K562 (cell line): ENCODE measurements around the gene LRRC4. TPM values are rescaled to one million over a fixed set of nuclear protein-coding genes. Genes with fewer than 3 reads are reported as not detected.
A peak's percentile ranks its signal among the peaks of the same experiment; 100 is the strongest.

Source experiments
- CAMTA2 ChIP-seq: fragments of 250-450 bp; sonication (Bioruptor Pico); conservative IDR thresholded peaks from 2 replicates; pipeline ENCODE4 v1.5.1; 2022
- CBX3 ChIP-seq, 2 experiments: IDR thresholded peaks; 1 replicate in 1 of 2; 2 replicates in 1 of 2; pipeline ENCODE4 v1.6.1; 2012; ENCODE audit warnings: inconsistent platforms in 2 of 2, low read length in 2 of 2, borderline replicate concordance in 1 of 2, control low read depth in 1 of 2
- CCNT2 ChIP-seq: IDR thresholded peaks from 2 replicates; pipeline ENCODE4 v1.6.1; 2011; ENCODE audit warnings: borderline replicate concordance, low read depth, mild to moderate bottlenecking, moderate library complexity, mixed read lengths, low read length; ENCODE audit not compliant: insufficient read length; ENCODE audit errors: extremely low read depth
- CXXC5 ChIP-seq: fragments of 250-450 bp; sonication (Bioruptor Pico); IDR thresholded peaks from 2 replicates; pipeline ENCODE4 v1.8.0; 2022; ENCODE audit warnings: inconsistent platforms, mild to moderate bottlenecking, moderate library complexity
- EZH2 ChIP-seq: IDR thresholded peaks from 2 replicates; pipeline ENCODE4 v1.6.1; 2012; ENCODE audit warnings: low read depth, mild to moderate bottlenecking, inconsistent platforms, low read length, borderline replicate concordance
- FOXJ2 ChIP-seq: fragments of 200-800 bp; sonication (Bioruptor generic); IDR thresholded peaks from 2 replicates; pipeline ENCODE4 v1.6.1; 2016; ENCODE audit warnings: missing genetic modification characterization, missing compliant biosample characterization
- IFI16 ChIP-seq: fragments of 250-450 bp; sonication (Bioruptor Pico); IDR thresholded peaks from 2 replicates; pipeline ENCODE4 v2.1.2; 2022; ENCODE audit warnings: mild to moderate bottlenecking, inconsistent platforms
- IRF2 ChIP-seq: sonication (generic); formaldehyde crosslinking; IDR thresholded peaks from 2 replicates; pipeline ENCODE4 v1.8.1; 2022; ENCODE audit warnings: mild to moderate bottlenecking, missing genetic modification reagents
- KDM4B ChIP-seq, 2 experiments: fragments of 450-650 bp in 1 of 2; sonication (generic) in 1 of 2; IDR thresholded peaks; 2 replicates each; pipeline ENCODE4 v1.6.1; 2016 to 2017; ENCODE audit warnings: borderline replicate concordance in 2 of 2, antibody characterized with exemption in 1 of 2, low read depth in 1 of 2, mild to moderate bottlenecking in 1 of 2
- MIER1 ChIP-seq: fragments of 450-650 bp; IDR thresholded peaks from 2 replicates; pipeline ENCODE4 v1.6.1; 2016; ENCODE audit warnings: antibody characterized with exemption, mild to moderate bottlenecking, low read depth
- MXI1 ChIP-seq: IDR thresholded peaks from 2 replicates; pipeline ENCODE4 v1.6.1; 2011; ENCODE audit warnings: low read depth, mild to moderate bottlenecking, improper control_type of control experiment, low read length
- NR2C1 ChIP-seq, 2 experiments: fragments of 450-650 bp; IDR thresholded peaks; 2 replicates each; pipeline ENCODE4 v1.6.1; 2017; ENCODE audit warnings: mild to moderate bottlenecking in 2 of 2, antibody characterized with exemption in 1 of 2, inconsistent platforms in 1 of 2, missing compliant biosample characterization in 1 of 2, missing genetic modification characterization in 1 of 2
- OTX1 ChIP-seq: fragments of 450-650 bp; formaldehyde crosslinking; IDR thresholded peaks from 2 replicates; pipeline ENCODE4 v1.4.0; 2022; ENCODE audit warnings: mild to moderate bottlenecking
- PRDM10 ChIP-seq: fragments of 450-650 bp; IDR thresholded peaks from 2 replicates; pipeline ENCODE4 v1.6.1; 2018; ENCODE audit not compliant: partially characterized antibody
- RNF2 ChIP-seq: sonication (generic); IDR thresholded peaks from 2 replicates; pipeline ENCODE4 v1.6.1; 2016
- SNRNP70 ChIP-seq: fragments of 200-400 bp; formaldehyde crosslinking; optimal IDR thresholded peaks from 2 replicates; pipeline ENCODE3; 2017; ENCODE audit warnings: low read depth, low read length
- SP1 ChIP-seq: sonication (generic); formaldehyde crosslinking; IDR thresholded peaks from 2 replicates; pipeline ENCODE4 v1.8.1; 2022; ENCODE audit warnings: mild to moderate bottlenecking, missing genetic modification reagents
- TARDBP ChIP-seq: fragments of 450-650 bp; IDR thresholded peaks from 2 replicates; pipeline ENCODE4 v1.6.1; 2016
- ZBTB8A ChIP-seq: fragments of 450-650 bp; IDR thresholded peaks from 2 replicates; pipeline ENCODE4 v1.6.1; 2018; ENCODE audit warnings: mild to moderate bottlenecking, moderate library complexity; ENCODE audit not compliant: partially characterized antibody
- ZNF197 ChIP-seq: fragments of 200-800 bp; sonication (Bioruptor generic); IDR thresholded peaks from 2 replicates; pipeline ENCODE4 v1.6.1; 2016; ENCODE audit warnings: low read depth, missing genetic modification characterization, missing compliant biosample characterization
- ZNF311 ChIP-seq: fragments of 250-450 bp; sonication (Bioruptor Pico); IDR thresholded peaks from 2 replicates; pipeline ENCODE4 v1.4.0; 2020; ENCODE audit warnings: mild to moderate bottlenecking, moderate library complexity
- polyA plus RNA-seq, 8 experiments: library from polyadenylated mRNA; depleted of rRNA in 4 of 8; stranded (reverse) in 5 of 8; unstranded in 3 of 8; fragments of >200 nt; fragmentation: Nextera tagmentation in 2 of 8; fragmentation: Illumina TruSeq in 1 of 8; extraction: Ambion mirVana in 2 of 8; extraction: Trizol in 1 of 8; gene quantifications; 2 replicates each; pipeline versions ENCODE4 v1.2.1 to v1.2.3, GENCODE V29; 2011 to 2014; ENCODE audit warnings: inconsistent platforms in 1 of 8, missing spikeins in 1 of 8
- total RNA-seq, 7 experiments: library from RNA; depleted of rRNA in 6 of 7; stranded (reverse); fragments of >200 nt in 6 of 7; fragmentation: Illumina TruSeq in 2 of 7; extraction: Trizol in 2 of 7; gene quantifications; 2 replicates each; pipeline versions ENCODE4 v1.2.1 to v1.2.3, GENCODE V29; 2011 to 2021; ENCODE audit warnings: low replicate concordance in 1 of 7
- TF ChIP-seq, protein P1 (sequence below): IDR thresholded peaks from 2 replicates; pipeline ENCODE4 v1.6.1; 2014; ENCODE audit warnings: antibody characterized with exemption
- TF ChIP-seq, protein P2 (sequence below): sonication (generic); formaldehyde crosslinking; IDR thresholded peaks from 2 replicates; pipeline ENCODE4 v1.8.0; 2022; ENCODE audit warnings: missing genetic modification reagents, mild to moderate bottlenecking, moderate library complexity, borderline replicate concordance

LRRC4 gene
- total and polyA plus RNA-seq, 9 of the 15 experiments (the other 6 are each of a cell fraction or from before 2014, with no cell fraction given), result 0.04 to 0.11 TPM; not detected in 7

- TF ChIP-seq SP1 (no peak), IRF2 (CRISPR knock-in tag) (no peak), OTX1 (CRISPR knock-in tag) (no peak), ZNF311 (CRISPR knock-in tag) (no peak), ZBTB8A (no peak), ZNF197 (CRISPR knock-in tag) (no peak), CBX3 (IDR thresholded peaks at IDR 0.05; ENCODE audit: borderline replicate concordance in 1 of 2, low read length in 2 of 2) (no peak), MIER1 (no peak), CAMTA2 (CRISPR knock-in tag) (no peak), NR2C1 (IDR thresholded peaks at IDR 0.05) (no peak), NR2C1 (tag; IDR thresholded peaks at IDR 0.05) (no peak), IFI16 (0 out of 2 replicates have a peak, but pooled peaks have one; percentile 40), SNRNP70 (no peak), PRDM10 (peak; percentile 44), CXXC5 (CRISPR knock-in tag) (0 out of 2 replicates have a peak, but pooled peaks have one; percentile 49), KDM4B (IDR thresholded peaks at IDR 0.05; ENCODE audit: borderline replicate concordance in 2 of 2, low read depth in 1 of 2) (no peak), CCNT2 (no peak), FOXJ2 (0 out of 2 replicates have a peak, but pooled peaks have one; percentile 24), TARDBP (no peak), MXI1 (no peak), EZH2 (no peak), RNF2 (peak; percentile 5; the same call in 1 of the 2 replicates)
- TF ChIP-seq, protein P1, sequence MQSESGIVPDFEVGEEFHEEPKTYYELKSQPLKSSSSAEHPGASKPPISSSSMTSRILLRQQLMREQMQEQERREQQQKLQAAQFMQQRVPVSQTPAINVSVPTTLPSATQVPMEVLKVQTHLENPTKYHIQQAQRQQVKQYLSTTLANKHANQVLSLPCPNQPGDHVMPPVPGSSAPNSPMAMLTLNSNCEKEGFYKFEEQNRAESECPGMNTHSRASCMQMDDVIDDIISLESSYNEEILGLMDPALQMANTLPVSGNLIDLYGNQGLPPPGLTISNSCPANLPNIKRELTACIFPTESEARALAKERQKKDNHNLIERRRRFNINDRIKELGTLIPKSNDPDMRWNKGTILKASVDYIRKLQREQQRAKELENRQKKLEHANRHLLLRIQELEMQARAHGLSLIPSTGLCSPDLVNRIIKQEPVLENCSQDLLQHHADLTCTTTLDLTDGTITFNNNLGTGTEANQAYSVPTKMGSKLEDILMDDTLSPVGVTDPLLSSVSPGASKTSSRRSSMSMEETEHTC, result no peak
- TF ChIP-seq, protein P2, sequence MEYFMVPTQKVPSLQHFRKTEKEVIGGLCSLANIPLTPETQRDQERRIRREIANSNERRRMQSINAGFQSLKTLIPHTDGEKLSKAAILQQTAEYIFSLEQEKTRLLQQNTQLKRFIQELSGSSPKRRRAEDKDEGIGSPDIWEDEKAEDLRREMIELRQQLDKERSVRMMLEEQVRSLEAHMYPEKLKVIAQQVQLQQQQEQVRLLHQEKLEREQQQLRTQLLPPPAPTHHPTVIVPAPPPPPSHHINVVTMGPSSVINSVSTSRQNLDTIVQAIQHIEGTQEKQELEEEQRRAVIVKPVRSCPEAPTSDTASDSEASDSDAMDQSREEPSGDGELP, result no peak
Observed at GRCh38 chr7:127996253-127997071, 34.8 kb downstream of the LRRC4 start (continued).
